GM23248 (cell line): ENCODE measurements around the gene SOD2. TPM values are rescaled to one million over a fixed set of nuclear protein-coding genes. Genes with fewer than 3 reads are reported as not detected.
A peak's percentile ranks its signal among the peaks of the same experiment; 100 is the strongest.
"Not testable (repeated sequence)": the region's sequence is repeated elsewhere in the genome, so short reads cannot be mapped to it uniquely, and the experiment has no call there.

ENCODE experiments used
- DNase-seq: peaks from one replicate; pipeline ENCODE4 v3.0.0-alpha.2; 2015
- H2AFZ ChIP-seq: fragments of 200-600 bp; sonication (generic); 2 replicates; pipeline ENCODE4 v1.6.1; 2016; ENCODE audit warnings: antibody characterized with exemption
- H3F3A ChIP-seq: fragments of 200-600 bp; sonication (generic); 2 replicates; pipeline ENCODE4 v1.6.1; 2016; ENCODE audit warnings: mild to moderate bottlenecking, antibody characterized with exemption, mixed run types; ENCODE audit not compliant: insufficient read depth
- H3K27ac ChIP-seq: fragments of 200-600 bp; sonication (generic); 2 replicates; pipeline ENCODE4 v1.5.1; 2016; ENCODE audit warnings: mild to moderate bottlenecking
- H3K27me3 ChIP-seq: fragments of 200-600 bp; sonication (generic); replicated peaks from 2 replicates; pipeline ENCODE4 v1.6.1; 2016; ENCODE audit warnings: mild to moderate bottlenecking; ENCODE audit not compliant: insufficient read depth
- H3K36me3 ChIP-seq: fragments of 200-600 bp; sonication (generic); 2 replicates; pipeline ENCODE4 v1.6.1; 2016; ENCODE audit warnings: low read depth, mild to moderate bottlenecking
- H3K4me1 ChIP-seq: fragments of 200-600 bp; sonication (generic); 2 replicates; pipeline ENCODE4 v1.6.1; 2016; ENCODE audit warnings: mild to moderate bottlenecking; ENCODE audit not compliant: insufficient read depth
- H3K4me2 ChIP-seq: fragments of 200-600 bp; sonication (generic); one replicate; pipeline ENCODE4 v1.6.1; 2016; ENCODE audit warnings: mild to moderate bottlenecking; ENCODE audit not compliant: unreplicated experiment
- H3K4me3 ChIP-seq: fragments of 200-600 bp; sonication (generic); 2 replicates; pipeline ENCODE4 v1.5.1; 2016; ENCODE audit warnings: mild to moderate bottlenecking
- H3K79me2 ChIP-seq: fragments of 200-600 bp; sonication (generic); 2 replicates; pipeline ENCODE4 v1.6.1; 2016; ENCODE audit warnings: mild to moderate bottlenecking; ENCODE audit not compliant: insufficient read depth
- H3K9ac ChIP-seq: fragments of 200-600 bp; sonication (generic); 2 replicates; pipeline ENCODE4 v1.6.1; 2016; ENCODE audit warnings: mild to moderate bottlenecking
- H3K9me2 ChIP-seq: fragments of 200-600 bp; sonication (generic); 2 replicates; pipeline ENCODE4 v1.6.1; 2016; ENCODE audit warnings: mixed run types, mild to moderate bottlenecking, moderate library complexity; ENCODE audit not compliant: insufficient read depth
- H3K9me3 ChIP-seq: fragments of 200-600 bp; sonication (generic); one replicate; pipeline ENCODE4 v1.6.1; 2017; ENCODE audit warnings: low read depth
- H4K20me1 ChIP-seq: fragments of 200-600 bp; sonication (generic); 2 replicates; pipeline ENCODE4 v1.6.0; 2016; ENCODE audit not compliant: insufficient read depth
- EZH2 ChIP-seq: fragments of 200-600 bp; sonication (generic); IDR thresholded peaks from 2 replicates; pipeline ENCODE4 v1.6.1; 2018; ENCODE audit warnings: antibody characterized with exemption, mild to moderate bottlenecking; ENCODE audit not compliant: insufficient read depth, poor library complexity, severe bottlenecking
- EZH2phosphoT487 ChIP-seq: fragments of 200-600 bp; sonication (generic); IDR thresholded peaks from 2 replicates; pipeline ENCODE4 v1.6.1; 2018; ENCODE audit warnings: antibody characterized with exemption, moderate library complexity, mild to moderate bottlenecking, low read depth; ENCODE audit not compliant: insufficient read depth
- WGBS, 2 experiments: methylation state at CpG; one replicate each; pipeline ENCODE4 v1.1.6; 2015 to 2017; ENCODE audit warnings: low lambda C conversion rate in 2 of 2, low coverage in 1 of 2; ENCODE audit errors: missing lambda C conversion rate in 2 of 2; 5-methylcytosine and 5-hydroxymethylcytosine counted together
- in situ Hi-C: fragments of 300-500 bp; cut with MboI; formaldehyde crosslinking; loops from 2 replicates; pipeline ENCODE4 v1.15.0; 2020
- polyA plus RNA-seq: library from polyadenylated mRNA; unstranded; fragments of >200 nt; fragmentation: Nextera tagmentation; extraction: Ambion mirVana; gene quantifications from 2 replicates; pipeline ENCODE4 v1.2.1, GENCODE V29; 2016
- total RNA-seq: library from RNA; depleted of rRNA; stranded (reverse); fragments of >200 nt; shearing (Covaris generic); gene quantifications from 2 replicates; pipeline ENCODE4 v1.2.3, GENCODE V29; 2014

Gene SOD2
- total and polyA plus RNA-seq, 2 experiments from 2014 or later: 53.1 to 62.6 TPM

- Histone ChIP-seq H3K27me3 (no peaks in the 10 kb centered on the region), H3K36me3 (no peaks in the 10 kb centered on the region; the same call in 1 of the 2 replicates), H3K4me1 (peaks cover 23% of the 10 kb centered on the region), H3K9ac (peak overlapping the region; percentile 83), H3K27ac (peak overlapping the region; percentile 81), H3K4me2 (peak overlapping the region; percentile 80), H4K20me1 (no peaks in the 10 kb centered on the region), H2AFZ (peak overlapping the region; percentile 89), H3K4me3 (peak overlapping the region; percentile 88), H3K79me2 (peaks cover 59% of the 10 kb centered on the region), H3K9me2 (no peaks in the 10 kb centered on the region), H3F3A (peaks cover 16% of the 10 kb centered on the region), H3K9me3 (no peaks in the 10 kb centered on the region)
- in situ Hi-C loops: loop anchor here (25.0 kb wide), 1 partner anchor 770 kb away; no protein-coding TSS in a partner anchor
- 17 to 28% methylated on average over 7 of the region's 7 CpGs for WGBS, 2 experiments
- DNase-seq: peak; percentile 3
- no peak for TF ChIP-seq EZH2phosphoT487
- no peak for TF ChIP-seq EZH2
Observed at GRCh38 chr6:159691963-159692287, 1.1 kb downstream of the SOD2 start.

GRCh38 chr6:159691133-159691962, 1.7 kb downstream of the SOD2 start:
- Histone ChIP-seq H3K79me2 (peaks cover 63% of the 10 kb centered on the region), H3K9me2 (no peaks in the 10 kb centered on the region), H3K27ac (peak overlapping the region; percentile 81), H3K4me1 (peaks cover 23% of the 10 kb centered on the region), H3F3A (peaks cover 16% of the 10 kb centered on the region), H3K36me3 (no peaks in the 10 kb centered on the region; the same call in 1 of the 2 replicates), H3K4me3 (peak overlapping the region; percentile 88), H3K27me3 (no peaks in the 10 kb centered on the region), H3K4me2 (peak overlapping the region; percentile 80), H3K9me3 (no peaks in the 10 kb centered on the region), H2AFZ (peak overlapping the region; percentile 89), H4K20me1 (no peaks in the 10 kb centered on the region), H3K9ac (peak overlapping the region; percentile 83)
- TF ChIP-seq EZH2phosphoT487: no peak
- TF ChIP-seq EZH2: no peak
- WGBS, 2 experiments: 1% methylated on average over 11 of the region's 11 CpGs
- in situ Hi-C loops: loop anchor here (25.0 kb wide), 1 partner anchor 771 kb away; no protein-coding TSS in a partner anchor
- DNase-seq: peak; percentile 86

- not testable (repeated sequence) for H3K4me3 ChIP-seq
Observed at GRCh38 chr6:159690135-159690534, 2.9 kb downstream of the SOD2 start.

GRCh38 chr6:159689001-159689400, 4.0 kb downstream of the SOD2 start:
- H3F3A ChIP-seq: peaks cover 14% of the 10 kb centered on the region
- peaks cover 57% of the 10 kb centered on the region for H3K79me2 ChIP-seq
- 90 to 94% methylated on average over 6 of the region's 6 CpGs for WGBS, 2 experiments
- H3K27me3 ChIP-seq: no peaks in the 10 kb centered on the region
- no peak overlapping the region for H2AFZ ChIP-seq
- H3K4me3 ChIP-seq: no peak overlapping the region
- no peaks in the 10 kb centered on the region for H3K9me3 ChIP-seq
- H3K36me3 ChIP-seq: peaks cover 14% of the 10 kb centered on the region
- H3K4me1 ChIP-seq: peaks cover 21% of the 10 kb centered on the region
- in situ Hi-C loops: loop anchor here (25.0 kb wide), 1 partner anchor 773 kb away; no protein-coding TSS in a partner anchor
- no peak for TF ChIP-seq EZH2phosphoT487
- no peak for TF ChIP-seq EZH2
- H3K27ac ChIP-seq: no peak overlapping the region
- no peak for DNase-seq
- no peaks in the 10 kb centered on the region for H4K20me1 ChIP-seq
- no peaks in the 10 kb centered on the region for H3K9me2 ChIP-seq
- H3K9ac ChIP-seq: no peak overlapping the region
- no peak overlapping the region for H3K4me2 ChIP-seq

More at GRCh38 chr6:159690135-159690534, 2.9 kb downstream of the SOD2 start:
- DNase-seq, H3K4me2 ChIP-seq, H3K27me3 ChIP-seq, H3K9me3 ChIP-seq, H3K27ac ChIP-seq, H4K20me1 ChIP-seq, H3K36me3 ChIP-seq, H2AFZ ChIP-seq, H3K9me2 ChIP-seq: not testable (repeated sequence)
- H3K4me1 ChIP-seq: peaks cover 23% of the 10 kb centered on the region
- H3K9ac ChIP-seq: 0 out of 2 replicates have a peak overlapping the region, but pooled peaks have one; percentile 83
- in situ Hi-C loops: loop anchor here (25.0 kb wide), 1 partner anchor 772 kb away; no protein-coding TSS in a partner anchor
- WGBS, 2 experiments: 90% methylated on average over 11 to 13 of the region's 13 CpGs
- H3F3A ChIP-seq: peaks cover 16% of the 10 kb centered on the region
- peaks cover 63% of the 10 kb centered on the region for H3K79me2 ChIP-seq
